Activated T-helper 17 cell treated with anti-CD3 and anti-CD28 coated beads, Interleukin-2, amount 50 U/mL, for 72 hours (primary cell): ENCODE measurements around the gene OR1E1. TPM values are rescaled to one million over a fixed set of nuclear protein-coding genes. Genes with fewer than 3 reads are reported as not detected.
"Not testable (repeated sequence)": the region's sequence is repeated elsewhere in the genome, so short reads cannot be mapped to it uniquely, and the experiment has no call there.

Experiments used
- ATAC-seq: fragments of 150-1000 bp; cut with Tn5 transposase; replicated peaks from 2 replicates; pipeline ENCODE4 v1.10.0; 2021; ENCODE audit warnings: mild to moderate bottlenecking, moderate library complexity
- H3K27ac Mint-ChIP-seq: one replicate; pipeline ENCODE4 v1.8.0; 2022; ENCODE audit warnings: mixed read lengths
- H3K27me3 Mint-ChIP-seq: one replicate; pipeline ENCODE4 v1.8.0; 2022; ENCODE audit warnings: mixed read lengths
- H3K36me3 Mint-ChIP-seq: one replicate; pipeline ENCODE4 v1.8.0; 2022; ENCODE audit warnings: low read depth, mild to moderate bottlenecking, mixed read lengths
- H3K4me1 Mint-ChIP-seq: one replicate; pipeline ENCODE4 v1.8.0; 2022; ENCODE audit warnings: mixed read lengths
- H3K4me3 Mint-ChIP-seq: one replicate; pipeline ENCODE4 v1.8.0; 2022; ENCODE audit warnings: mild to moderate bottlenecking, mixed read lengths
- H3K9me3 Mint-ChIP-seq: one replicate; pipeline ENCODE4 v1.8.0; 2022; ENCODE audit warnings: mixed read lengths
- total RNA-seq, 2 donors: library from RNA; stranded (reverse); gene quantifications; one replicate each; pipeline ENCODE4 v1.2.3, GENCODE V29; 2022

The OR1E1 gene
- not detected for total RNA-seq

GRCh38 chr17:3398310-3398709 lies at the start of gene OR1E1:
Gene OR1E1, minus strand, starts transcription at chr17:3398410. Its CDS starts 0 bp downstream, at chr17:3398410.
- no peaks in the 10 kb centered on the region for H3K36me3 Mint-ChIP-seq
- no peaks in the 10 kb centered on the region for H3K4me1 Mint-ChIP-seq
- H3K4me3 Mint-ChIP-seq, result no peak within 1 kb of the TSS
- H3K9me3 Mint-ChIP-seq, result no peaks in the 10 kb centered on the region
- no peak within 1 kb of the TSS for H3K27ac Mint-ChIP-seq
- peaks cover 18% of the 10 kb centered on the region for H3K27me3 Mint-ChIP-seq
- no peak for ATAC-seq

- no peaks in the 10 kb centered on the region for H3K4me1 Mint-ChIP-seq
- H3K4me3 Mint-ChIP-seq, result no peak overlapping the region
- no peaks in the 10 kb centered on the region for H3K9me3 Mint-ChIP-seq
- no peak overlapping the region for H3K27ac Mint-ChIP-seq
- H3K36me3 Mint-ChIP-seq, result no peaks in the 10 kb centered on the region
- peaks cover 30% of the 10 kb centered on the region for H3K27me3 Mint-ChIP-seq
- ATAC-seq, result peak; percentile 47
These were observed 49.4 kb upstream of the OR1E1 start for GRCh38 chr17:3447625-3448024.

- Mint-ChIP-seq H3K4me3 (no peak overlapping the region), H3K27ac (no peak overlapping the region), H3K27me3 (peaks cover 23% of the 10 kb centered on the region), H3K9me3 (no peaks in the 10 kb centered on the region), H3K4me1 (no peaks in the 10 kb centered on the region), H3K36me3 (no peaks in the 10 kb centered on the region)
- no peak for ATAC-seq
These were observed 42.2 kb upstream of the OR1E1 start for GRCh38 chr17:3440451-3440850.

GRCh38 chr17:3438368-3438767 lies 40.2 kb upstream of the OR1E1 start:
- Mint-ChIP-seq H3K9me3 (no peaks in the 10 kb centered on the region), H3K4me3 (no peak overlapping the region), H3K27me3 (peaks cover 18% of the 10 kb centered on the region), H3K27ac (no peak overlapping the region), H3K4me1 (no peaks in the 10 kb centered on the region), H3K36me3 (no peaks in the 10 kb centered on the region)
- ATAC-seq, result no peak

- no peak within 1 kb of the TSS for H3K4me3 Mint-ChIP-seq
- H3K36me3 Mint-ChIP-seq, result no peaks in the 10 kb centered on the region
- H3K4me1 Mint-ChIP-seq, result no peaks in the 10 kb centered on the region
- ATAC-seq, result no peak
- no peak within 1 kb of the TSS for H3K27ac Mint-ChIP-seq
- peaks cover 20% of the 10 kb centered on the region for H3K27me3 Mint-ChIP-seq
- no peaks in the 10 kb centered on the region for H3K9me3 Mint-ChIP-seq
These were observed 35.5 kb upstream of the OR1E1 start, which contains the start of gene OR1E2 for GRCh38 chr17:3433741-3434140. Gene OR1E2, minus strand, starts transcription at chr17:3433841. Its CDS starts 0 bp downstream, at chr17:3433841.

- not testable (repeated sequence) for H3K36me3 Mint-ChIP-seq, H3K27ac Mint-ChIP-seq, H3K4me3 Mint-ChIP-seq, H3K9me3 Mint-ChIP-seq, ATAC-seq, H3K4me1 Mint-ChIP-seq
- H3K27me3 Mint-ChIP-seq, result peaks cover 21% of the 10 kb centered on the region
These were observed 35.0 kb upstream of the OR1E1 start for GRCh38 chr17:3433215-3433614.

- H3K9me3 Mint-ChIP-seq, result no peaks in the 10 kb centered on the region
- H3K36me3 Mint-ChIP-seq, result no peaks in the 10 kb centered on the region
- no peak overlapping the region for H3K4me3 Mint-ChIP-seq
- no peak overlapping the region for H3K27ac Mint-ChIP-seq
- H3K4me1 Mint-ChIP-seq, result peaks cover under 1% of the 10 kb centered on the region
- ATAC-seq, result no peak
- peaks cover 30% of the 10 kb centered on the region for H3K27me3 Mint-ChIP-seq
These were observed 20.0 kb upstream of the OR1E1 start for GRCh38 chr17:3418222-3418621.

GRCh38 chr17:3415610-3416009 lies 17.4 kb upstream of the OR1E1 start:
- ATAC-seq, result no peak
- Mint-ChIP-seq H3K36me3 (no peaks in the 10 kb centered on the region), H3K27me3 (peaks cover 25% of the 10 kb centered on the region), H3K4me1 (peaks cover 6% of the 10 kb centered on the region), H3K9me3 (no peaks in the 10 kb centered on the region), H3K27ac (no peak overlapping the region), H3K4me3 (no peak overlapping the region)

- not testable (repeated sequence) for ATAC-seq, H3K36me3 Mint-ChIP-seq
These were observed 14.0 kb upstream of the OR1E1 start for GRCh38 chr17:3412216-3412615.

GRCh38 chr17:3411070-3411469 lies 12.9 kb upstream of the OR1E1 start, which contains the start of gene OR3A3:
Gene OR3A3, plus strand, starts transcription at chr17:3411370.
- Mint-ChIP-seq H3K36me3 (no peaks in the 10 kb centered on the region), H3K4me1 (peaks cover 6% of the 10 kb centered on the region), H3K27me3 (peaks cover 40% of the 10 kb centered on the region), H3K4me3 (no peak within 1 kb of the TSS), H3K27ac (no peak within 1 kb of the TSS), H3K9me3 (peaks cover 16% of the 10 kb centered on the region)
- no peak for ATAC-seq

More at GRCh38 chr17:3412216-3412615, 14.0 kb upstream of the OR1E1 start:
- H3K27me3 Mint-ChIP-seq, result peaks cover 32% of the 10 kb centered on the region
- not testable (repeated sequence) for H3K27ac Mint-ChIP-seq, H3K9me3 Mint-ChIP-seq, H3K4me1 Mint-ChIP-seq, H3K4me3 Mint-ChIP-seq

GRCh38 chr17:3403856-3404255 lies 5.6 kb upstream of the OR1E1 start:
- H3K27ac Mint-ChIP-seq, H3K4me1 Mint-ChIP-seq, H3K36me3 Mint-ChIP-seq, H3K4me3 Mint-ChIP-seq, ATAC-seq: not testable (repeated sequence)
- peaks cover 17% of the 10 kb centered on the region for H3K9me3 Mint-ChIP-seq
- peaks cover 32% of the 10 kb centered on the region for H3K27me3 Mint-ChIP-seq

GRCh38 chr17:3401786-3402185 lies 3.6 kb upstream of the OR1E1 start:
- H3K4me3 Mint-ChIP-seq, result no peak overlapping the region
- H3K27me3 Mint-ChIP-seq, result peaks cover 21% of the 10 kb centered on the region
- H3K4me1 Mint-ChIP-seq, result no peaks in the 10 kb centered on the region
- no peaks in the 10 kb centered on the region for H3K36me3 Mint-ChIP-seq
- H3K9me3 Mint-ChIP-seq, result peaks cover 7% of the 10 kb centered on the region
- no peak overlapping the region for H3K27ac Mint-ChIP-seq
- ATAC-seq, result no peak

- ATAC-seq, result no peak
- Mint-ChIP-seq H3K36me3 (no peaks in the 10 kb centered on the region), H3K4me1 (no peaks in the 10 kb centered on the region), H3K9me3 (no peaks in the 10 kb centered on the region), H3K27me3 (peaks cover 14% of the 10 kb centered on the region), H3K4me3 (no peak overlapping the region), H3K27ac (no peak overlapping the region)
These were observed 1.8 kb upstream of the OR1E1 start for GRCh38 chr17:3400055-3400454.

- not testable (repeated sequence) for H3K9me3 Mint-ChIP-seq, H3K27ac Mint-ChIP-seq, H3K36me3 Mint-ChIP-seq, H3K4me3 Mint-ChIP-seq, ATAC-seq, H3K4me1 Mint-ChIP-seq
- H3K27me3 Mint-ChIP-seq, result peaks cover 18% of the 10 kb centered on the region
These were observed 409 bp downstream of the OR1E1 start for GRCh38 chr17:3397801-3398200.

- no peak overlapping the region for H3K4me3 Mint-ChIP-seq
These were observed 8.4 kb downstream of the OR1E1 start for GRCh38 chr17:3389791-3390190.

More at GRCh38 chr17:3389791-3390190, 8.4 kb downstream of the OR1E1 start:
- ATAC-seq, result no peak
- Mint-ChIP-seq H3K9me3 (peaks cover 4% of the 10 kb centered on the region), H3K4me1 (no peaks in the 10 kb centered on the region), H3K27me3 (peaks cover 32% of the 10 kb centered on the region), H3K27ac (no peak overlapping the region), H3K36me3 (no peaks in the 10 kb centered on the region)
